IPS-18c (cell line): ENCODE measurements around the gene ZGPAT.

Experiments used
- H3K4me3 ChIP-seq: 2 replicates; pipeline ENCODE4 v1.7.0; 2013; ENCODE audit warnings: low read depth, mild to moderate bottlenecking, low read length, moderate library complexity; ENCODE audit not compliant: insufficient read depth
- H3K9me3 ChIP-seq: one replicate; pipeline ENCODE4 v1.6.1; 2013; ENCODE audit warnings: mild to moderate bottlenecking, low read length, moderate library complexity; ENCODE audit not compliant: control insufficient read depth, insufficient read depth

ZGPAT gene

GRCh38 chr20:63735859-63736718 is 28.2 kb downstream of the ZGPAT start, which contains the start of gene LIME1:
TSS of gene LIME1 (plus strand) at chr20:63736664. CDS start at chr20:63737550, 886 bp downstream.
- H3K9me3 ChIP-seq, result no peaks in the 10 kb centered on the region
- no peak within 1 kb of the TSS for H3K4me3 ChIP-seq

GRCh38 chr20:63736893-63737694 is 29.3 kb downstream of the ZGPAT start:
- H3K9me3 ChIP-seq, result no peaks in the 10 kb centered on the region
- no peak overlapping the region for H3K4me3 ChIP-seq

- H3K9me3 ChIP-seq, result no peaks in the 10 kb centered on the region
- no peak overlapping the region; the same call in 1 of the 2 replicates for H3K4me3 ChIP-seq
These were observed 29.8 kb downstream of the ZGPAT start for GRCh38 chr20:63737695-63737944.

GRCh38 chr20:63737945-63738686 is 30.3 kb downstream of the ZGPAT start:
- Histone ChIP-seq H3K4me3 (peak overlapping the region; percentile 56; the same call in 1 of the 2 replicates), H3K9me3 (no peaks in the 10 kb centered on the region)

- H3K9me3 ChIP-seq, result no peaks in the 10 kb centered on the region
- H3K4me3 ChIP-seq, result peak overlapping the region; percentile 56; the same call in 1 of the 2 replicates
These were observed 30.9 kb downstream of the ZGPAT start for GRCh38 chr20:63738687-63739129.

- H3K4me3 ChIP-seq, result peak within 1 kb of the TSS; percentile 78
These were observed 31.6 kb downstream of the ZGPAT start, which contains the start of gene SLC2A4RG for GRCh38 chr20:63739130-63740069. TSS of gene SLC2A4RG (plus strand) at chr20:63739776. CDS start at chr20:63739913, 137 bp downstream.

GRCh38 chr20:63740070-63740626 is 32.3 kb downstream of the ZGPAT start:
- H3K9me3 ChIP-seq, result no peaks in the 10 kb centered on the region
- peak overlapping the region; percentile 78 for H3K4me3 ChIP-seq

More at GRCh38 chr20:63739130-63740069, 31.6 kb downstream of the ZGPAT start, which contains the start of gene SLC2A4RG:
- no peaks in the 10 kb centered on the region for H3K9me3 ChIP-seq

GRCh38 chr20:63740627-63741353 is 33.0 kb downstream of the ZGPAT start:
- Histone ChIP-seq H3K9me3 (no peaks in the 10 kb centered on the region), H3K4me3 (peak overlapping the region; percentile 78)

- peak overlapping the region; percentile 78 for H3K4me3 ChIP-seq
- H3K9me3 ChIP-seq, result no peaks in the 10 kb centered on the region
These were observed 33.5 kb downstream of the ZGPAT start for GRCh38 chr20:63741354-63741675.

- Histone ChIP-seq H3K9me3 (no peaks in the 10 kb centered on the region), H3K4me3 (no peak overlapping the region)
These were observed 34.0 kb downstream of the ZGPAT start for GRCh38 chr20:63741676-63742380.

GRCh38 chr20:63742381-63743024 is 34.7 kb downstream of the ZGPAT start:
- Histone ChIP-seq H3K4me3 (no peak overlapping the region), H3K9me3 (no peaks in the 10 kb centered on the region)

- Histone ChIP-seq H3K4me3 (no peak overlapping the region), H3K9me3 (no peaks in the 10 kb centered on the region)
These were observed 35.6 kb downstream of the ZGPAT start for GRCh38 chr20:63743210-63743970.

GRCh38 chr20:63744158-63744557 is 36.3 kb downstream of the ZGPAT start:
- Histone ChIP-seq H3K9me3 (no peaks in the 10 kb centered on the region), H3K4me3 (no peak overlapping the region)
